Activated CD4-positive, alpha-beta memory T cell treated with anti-CD3 and anti-CD28 coated beads, Interleukin-2, amount 10 ng/mL, durations not matched to agents 7 days and 5 days (primary cell): ENCODE results near the gene TMEM219. TPM values are rescaled to one million over a fixed set of nuclear protein-coding genes. Genes with fewer than 3 reads are reported as not detected.

Source experiments
- CTCF ChIA-PET: fragments of 350-600 bp; sonication (Branson Sonifier 250); formaldehyde crosslinking; loops from one replicate; lab custom pipeline; 2021; ENCODE audit warnings: antibody characterized with exemption, inconsistent platforms; lab: Charles Lee
- POLR2A ChIA-PET: fragments of 350-600 bp; sonication (Branson Sonifier 250); formaldehyde crosslinking; loops from one replicate; lab custom pipeline; 2021; ENCODE audit warnings: antibody characterized with exemption; lab: Charles Lee
- DNase-seq: peaks from one replicate; pipeline ENCODE4 v3.0.0-alpha.2; 2020
- H3K27ac Mint-ChIP-seq: one replicate; pipeline ENCODE4 v1.8.0; 2021; ENCODE audit warnings: mild to moderate bottlenecking, mixed read lengths
- H3K27me3 Mint-ChIP-seq: one replicate; pipeline ENCODE4 v1.8.0; 2021; ENCODE audit warnings: mixed read lengths
- H3K36me3 Mint-ChIP-seq: one replicate; pipeline ENCODE4 v1.8.0; 2021; ENCODE audit warnings: low read depth, mixed read lengths
- H3K4me1 Mint-ChIP-seq: one replicate; pipeline ENCODE4 v1.8.0; 2021; ENCODE audit warnings: mixed read lengths
- H3K4me3 Mint-ChIP-seq: one replicate; pipeline ENCODE4 v1.8.0; 2021; ENCODE audit warnings: mild to moderate bottlenecking, mixed read lengths
- H3K9me3 Mint-ChIP-seq: one replicate; pipeline ENCODE4 v1.8.0; 2021; ENCODE audit warnings: mixed read lengths
- total RNA-seq, 2 experiments: library from RNA; stranded (reverse); gene quantifications; one replicate each; pipeline ENCODE4 v1.2.3, GENCODE V29; 2021

Gene TMEM219
- total RNA-seq, 2 experiments from 2014 or later, result 68.9 to 78.7 TPM

- H3K4me1 Mint-ChIP-seq, result peaks cover 10% of the 10 kb centered on the region
- H3K27me3 Mint-ChIP-seq, result peaks cover 6% of the 10 kb centered on the region
- CTCF ChIA-PET, result interaction anchor here (1.3 to 3.5 kb wide), 2 partner anchors 196 to 303 kb away, joined by 4 to 15 read pairs; no protein-coding TSS in a partner anchor
- no peak for DNase-seq
- no peaks in the 10 kb centered on the region for H3K9me3 Mint-ChIP-seq
- H3K36me3 Mint-ChIP-seq, result peaks cover 28% of the 10 kb centered on the region
- POLR2A ChIA-PET, result interaction anchor here (1.1 to 1.3 kb wide), 3 partner anchors 7 to 10 kb away, joined by 3 read pairs; no protein-coding TSS in a partner anchor
- no peak overlapping the region for H3K27ac Mint-ChIP-seq
- no peak overlapping the region for H3K4me3 Mint-ChIP-seq
These were observed 42.0 kb downstream of the TMEM219 start for GRCh38 chr16:30003670-30004423.

- no peak for DNase-seq
- ChIA-PET POLR2A (interaction anchor here (1.1 to 1.3 kb wide), 3 partner anchors 8 to 10 kb away, joined by 3 read pairs; no protein-coding TSS in a partner anchor), CTCF (interaction anchor here (1.3 to 3.5 kb wide), 2 partner anchors 196 to 304 kb away, joined by 4 to 15 read pairs; no protein-coding TSS in a partner anchor)
- Mint-ChIP-seq H3K4me3 (no peak overlapping the region), H3K4me1 (peaks cover 4% of the 10 kb centered on the region), H3K36me3 (peaks cover 22% of the 10 kb centered on the region), H3K27me3 (peaks cover 11% of the 10 kb centered on the region), H3K9me3 (no peaks in the 10 kb centered on the region), H3K27ac (no peak overlapping the region)
These were observed 42.5 kb downstream of the TMEM219 start for GRCh38 chr16:30004424-30004776.

- H3K36me3 Mint-ChIP-seq, result peaks cover 18% of the 10 kb centered on the region
- H3K27me3 Mint-ChIP-seq, result peaks cover 14% of the 10 kb centered on the region
These were observed 42.9 kb downstream of the TMEM219 start for GRCh38 chr16:30004811-30005242.

GRCh38 chr16:30005341-30006094 is 43.6 kb downstream of the TMEM219 start:
- H3K4me1 Mint-ChIP-seq, result peaks cover 2% of the 10 kb centered on the region
- no peaks in the 10 kb centered on the region for H3K9me3 Mint-ChIP-seq
- H3K27ac Mint-ChIP-seq, result no peak overlapping the region
- ChIA-PET POLR2A (interaction anchor here (1.2 to 2.1 kb wide), 3 partner anchors 9 to 12 kb away, joined by 3 to 6 read pairs (median 3); partner anchors contain the start of gene HIRIP3), CTCF (interaction anchor here (1.0 to 3.5 kb wide), 8 partner anchors 9 to 305 kb away, joined by 3 to 15 read pairs (median 5); partner anchors contain the start of genes INO80E, KCTD13, PAGR1 and TAOK2)
- H3K27me3 Mint-ChIP-seq, result peaks cover 20% of the 10 kb centered on the region
- no peak overlapping the region for H3K4me3 Mint-ChIP-seq
- H3K36me3 Mint-ChIP-seq, result peaks cover 17% of the 10 kb centered on the region
- peak; percentile 42 for DNase-seq

More at GRCh38 chr16:30004811-30005242, 42.9 kb downstream of the TMEM219 start:
- no peak for DNase-seq
- ChIA-PET POLR2A (interaction anchor here (1.1 to 1.3 kb wide), 3 partner anchors 8 to 11 kb away, joined by 3 read pairs; no protein-coding TSS in a partner anchor), CTCF (interaction anchor here (1.2 to 3.5 kb wide), 7 partner anchors 8 to 304 kb away, joined by 3 to 15 read pairs (median 5); partner anchors contain the start of genes INO80E, KCTD13 and PAGR1)
- Mint-ChIP-seq H3K4me3 (no peak overlapping the region), H3K4me1 (peaks cover under 1% of the 10 kb centered on the region), H3K27ac (no peak overlapping the region), H3K9me3 (no peaks in the 10 kb centered on the region)

- Mint-ChIP-seq H3K36me3 (peaks cover 17% of the 10 kb centered on the region), H3K4me1 (peaks cover 3% of the 10 kb centered on the region), H3K27ac (no peak overlapping the region), H3K9me3 (no peaks in the 10 kb centered on the region), H3K4me3 (no peak overlapping the region), H3K27me3 (peaks cover 21% of the 10 kb centered on the region)
- ChIA-PET POLR2A (interaction anchor here (2.1 kb wide), 1 partner anchor 11 kb away, joined by 6 read pairs; the partner anchor contains the start of gene HIRIP3), CTCF (interaction anchor here (1.0 to 3.5 kb wide), 7 partner anchors 9 to 305 kb away, joined by 3 to 15 read pairs (median 5); partner anchors contain the start of genes INO80E, KCTD13, PAGR1 and TAOK2)
- DNase-seq, result no peak
These were observed 44.2 kb downstream of the TMEM219 start for GRCh38 chr16:30006095-30006473.

- POLR2A ChIA-PET, result interaction anchor here (1.0 to 2.1 kb wide), 3 partner anchors 10 to 33 kb away, joined by 3 to 6 read pairs (median 3); partner anchors contain the start of genes HIRIP3 and TAOK2
- no peak for DNase-seq
- CTCF ChIA-PET, result interaction anchor here (1.7 to 3.5 kb wide), 2 partner anchors 190 to 306 kb away, joined by 5 to 15 read pairs; partner anchors contain the start of gene PAGR1
- Mint-ChIP-seq H3K36me3 (peaks cover 15% of the 10 kb centered on the region), H3K4me1 (peaks cover 3% of the 10 kb centered on the region), H3K27me3 (peaks cover 25% of the 10 kb centered on the region), H3K4me3 (no peak overlapping the region), H3K27ac (no peak overlapping the region), H3K9me3 (no peaks in the 10 kb centered on the region)
These were observed 44.9 kb downstream of the TMEM219 start for GRCh38 chr16:30006659-30007377.

- H3K36me3 Mint-ChIP-seq, result peaks cover 12% of the 10 kb centered on the region
- no peak overlapping the region for H3K27ac Mint-ChIP-seq
- ChIA-PET CTCF (no interaction called here), POLR2A (interaction anchor here (1.0 to 2.1 kb wide), 4 partner anchors 11 to 34 kb away, joined by 3 to 6 read pairs (median 3); partner anchors contain the start of genes HIRIP3, TAOK2 and TLCD3B)
- H3K4me3 Mint-ChIP-seq, result no peak overlapping the region
- H3K27me3 Mint-ChIP-seq, result peaks cover 30% of the 10 kb centered on the region
- H3K4me1 Mint-ChIP-seq, result peaks cover 8% of the 10 kb centered on the region
- H3K9me3 Mint-ChIP-seq, result no peaks in the 10 kb centered on the region
- DNase-seq, result no peak
These were observed 45.6 kb downstream of the TMEM219 start for GRCh38 chr16:30007378-30007895.

- CTCF ChIA-PET, result interaction anchor here (1.1 to 1.4 kb wide), 2 partner anchors 23 to 161 kb away, joined by 4 to 5 read pairs; no protein-coding TSS in a partner anchor
- DNase-seq, result no peak
- no peaks in the 10 kb centered on the region for H3K9me3 Mint-ChIP-seq
- peaks cover 8% of the 10 kb centered on the region for H3K4me1 Mint-ChIP-seq
- H3K27me3 Mint-ChIP-seq, result peaks cover 35% of the 10 kb centered on the region
- peaks cover 3% of the 10 kb centered on the region for H3K36me3 Mint-ChIP-seq
- H3K27ac Mint-ChIP-seq, result no peak overlapping the region
- POLR2A ChIA-PET, result interaction anchor here (1.0 to 2.1 kb wide), 3 partner anchors 13 to 36 kb away, joined by 3 to 6 read pairs (median 4); partner anchors contain the start of genes TAOK2 and TLCD3B
- H3K4me3 Mint-ChIP-seq, result no peak overlapping the region
These were observed 47.4 kb downstream of the TMEM219 start for GRCh38 chr16:30009085-30009862.

- H3K27me3 Mint-ChIP-seq, result peaks cover 35% of the 10 kb centered on the region
- peaks cover 3% of the 10 kb centered on the region for H3K36me3 Mint-ChIP-seq
- no peaks in the 10 kb centered on the region for H3K9me3 Mint-ChIP-seq
- H3K4me1 Mint-ChIP-seq, result peaks cover 8% of the 10 kb centered on the region
- peak overlapping the region; percentile 47 for H3K4me3 Mint-ChIP-seq
- ChIA-PET CTCF (interaction anchor here (1.1 kb wide), 1 partner anchor 162 kb away, joined by 4 read pairs; no protein-coding TSS in a partner anchor), POLR2A (interaction anchor here (1.0 to 2.1 kb wide), 2 partner anchors 37 to 203 kb away, joined by 3 to 4 read pairs; partner anchors contain the start of gene TAOK2)
- H3K27ac Mint-ChIP-seq, result no peak overlapping the region
- no peak for DNase-seq
These were observed 48.3 kb downstream of the TMEM219 start for GRCh38 chr16:30009990-30010843.
